Tibial nerve (tissue), 4 donors: ENCODE results near the gene PCSK6. TPM values are rescaled to one million over a fixed set of nuclear protein-coding genes. Genes with fewer than 3 reads are reported as not detected.

Experiments
- DNase-seq, 2 donors: peaks; one replicate each; pipeline ENCODE4 v3.0.0-alpha.2; 2019; ENCODE audit warnings: low spot score in 2 of 2
- H3K27ac ChIP-seq, 4 donors: fragments of 200-600 bp; sonication (generic) in 3 of 4; one replicate each; pipeline ENCODE4 v1.5.1; 2017 to 2019; ENCODE audit warnings: mild to moderate bottlenecking in 1 of 4
- H3K27me3 ChIP-seq, 2 donors: fragments of 200-600 bp; sonication (generic) in 1 of 2; one replicate each; pipeline versions ENCODE4 v1.5.1 to v1.6.0; 2017 to 2019
- H3K36me3 ChIP-seq, 3 donors: fragments of 200-600 bp; sonication (generic); one replicate each; pipeline ENCODE4 v1.5.1; 2018 to 2019
- H3K4me1 ChIP-seq, 4 donors: fragments of 200-600 bp; sonication (generic) in 3 of 4; one replicate each; pipeline ENCODE4 v1.5.1; 2017 to 2019
- H3K4me3 ChIP-seq, 4 donors: fragments of 200-600 bp; sonication (generic) in 3 of 4; one replicate each; pipeline ENCODE4 v1.5.1; 2017 to 2019; ENCODE audit warnings: mild to moderate bottlenecking in 1 of 4, moderate library complexity in 1 of 4
- H3K9me3 ChIP-seq, 4 donors: fragments of 200-600 bp; sonication (generic) in 3 of 4; one replicate each; pipeline ENCODE4 v1.5.1; 2017 to 2019
- CTCF ChIP-seq, 5 experiments: fragments of 200-600 bp in 3 of 5; fragments of 450-650 bp in 2 of 5; sonication (generic) in 3 of 5; IDR thresholded peaks; one replicate each; pipeline ENCODE4 v1.5.1; 2016 to 2019; ENCODE audit warnings: antibody characterized with exemption in 5 of 5, mild to moderate bottlenecking in 3 of 5, moderate library complexity in 2 of 5
- EP300 ChIP-seq, 2 donors: sonication (generic); formaldehyde crosslinking; IDR thresholded peaks; one replicate each; pipeline ENCODE4 v1.6.1; 2017; ENCODE audit warnings: antibody characterized with exemption in 2 of 2, mild to moderate bottlenecking in 1 of 2
- POLR2A ChIP-seq, 2 donors: fragments of 450-650 bp; IDR thresholded peaks; one replicate each; pipeline ENCODE4 v1.6.1; 2017; ENCODE audit warnings: antibody characterized with exemption in 2 of 2, mild to moderate bottlenecking in 2 of 2, moderate library complexity in 2 of 2
- WGBS, 2 donors: methylation state at CpG; one replicate each; pipeline ENCODE4 v1.1.5; 2018; 5-methylcytosine and 5-hydroxymethylcytosine counted together
- total RNA-seq, 4 donors: library from RNA; depleted of rRNA; stranded (reverse); fragments of >200 nt; gene quantifications; one replicate each; pipeline ENCODE4 v1.1.0, GENCODE V29; 2016

Gene PCSK6
- total RNA-seq, 4 donors from 2014 or later: 8.5 to 27.0 (median 13.2) TPM

- Histone ChIP-seq H3K4me1 (peaks cover 0 to 22% (median 15%) of the 10 kb centered on the region in 4 donors), H3K4me3 (peak overlapping the region; percentile 66 to 97 (median 88)), H3K9me3 (no peaks in the 10 kb centered on the region), H3K36me3 (peaks cover 6 to 57% (median 23%) of the 10 kb centered on the region in 3 donors), H3K27ac (peak overlapping the region; percentile 68 to 92 (median 91)), H3K27me3 (no peaks in the 10 kb centered on the region)
- WGBS, 2 donors: 16% methylated on average over 14 of the region's 14 CpGs
- peak in 3 of 5 experiments; percentile 15 to 28 (median 24) for TF ChIP-seq CTCF (IDR thresholded peaks at IDR 0.05)
- no peak for TF ChIP-seq POLR2A (IDR thresholded peaks at IDR 0.05)
- TF ChIP-seq EP300 (IDR thresholded peaks at IDR 0.05): no peak
- no peak for DNase-seq
Observed at GRCh38 chr15:101276501-101277037, 212.9 kb downstream of the PCSK6 start.

DNA sequence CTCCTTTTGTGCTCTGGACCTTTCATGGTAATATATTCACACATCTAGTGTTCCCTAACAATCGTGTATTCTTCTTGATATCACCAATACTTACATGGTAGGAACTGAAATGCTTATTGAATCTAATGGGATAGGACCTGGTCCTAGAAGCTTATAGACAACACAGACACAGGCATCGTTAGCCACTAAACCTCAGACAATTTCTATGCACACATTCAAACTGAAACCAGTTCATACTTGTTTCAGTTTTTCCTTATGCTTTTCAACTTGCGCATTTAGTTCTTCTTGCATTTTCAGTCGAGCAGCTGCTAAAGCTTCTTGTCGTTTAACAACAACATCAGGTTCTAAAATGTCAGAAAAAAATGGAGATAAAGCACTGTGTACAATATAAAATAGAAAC, 214.5 kb downstream of the PCSK6 start:
- Histone ChIP-seq H3K4me3 (no peak overlapping the region), H3K36me3 (peaks cover 6 to 57% (median 28%) of the 10 kb centered on the region in 3 donors), H3K27ac (peak overlapping the region in 1 of 4 donors; percentile 92), H3K4me1 (peaks cover 0 to 22% (median 15%) of the 10 kb centered on the region in 4 donors), H3K9me3 (no peaks in the 10 kb centered on the region), H3K27me3 (no peaks in the 10 kb centered on the region)
- no peak for TF ChIP-seq POLR2A (IDR thresholded peaks at IDR 0.05)
- no peak for TF ChIP-seq EP300 (IDR thresholded peaks at IDR 0.05)
- TF ChIP-seq CTCF (IDR thresholded peaks at IDR 0.05): no peak
- DNase-seq: no peak
- WGBS, 2 donors: 84 to 87% methylated on average over 5 of the region's 5 CpGs

GRCh38 chr15:101273534-101273933, 216.0 kb downstream of the PCSK6 start:
- H3K4me1 ChIP-seq: peaks cover 0 to 22% (median 15%) of the 10 kb centered on the region in 4 donors
- DNase-seq: no peak
- WGBS, 2 donors: 76 to 80% methylated on average over 5 of the region's 5 CpGs

DNA sequence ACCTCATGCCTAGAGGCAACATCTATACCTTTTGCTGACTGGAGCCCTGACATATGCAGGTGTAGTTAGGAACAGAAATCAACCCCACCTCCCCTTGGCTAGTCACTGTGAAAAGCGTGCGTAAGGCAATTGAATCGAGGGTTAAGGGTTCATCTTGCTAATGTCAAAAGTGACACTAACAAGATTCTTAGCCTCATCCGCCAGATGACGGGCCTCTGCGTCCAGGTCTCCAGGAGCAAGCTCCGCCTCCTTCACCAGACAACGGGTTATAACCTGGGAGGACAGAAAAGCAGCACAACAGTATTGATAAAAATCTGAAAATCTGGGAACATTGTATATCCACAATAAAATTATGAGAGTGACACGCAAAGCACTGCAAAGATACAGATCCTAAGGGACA, 216.9 kb downstream of the PCSK6 start:
- no peaks in the 10 kb centered on the region for H3K27me3 ChIP-seq
- peaks cover 0 to 21% (median 12%) of the 10 kb centered on the region in 4 donors for H3K4me1 ChIP-seq
- no peak overlapping the region for H3K27ac ChIP-seq
- DNase-seq: no peak
- no peak for TF ChIP-seq CTCF (IDR thresholded peaks at IDR 0.05)
- no peak for TF ChIP-seq POLR2A (IDR thresholded peaks at IDR 0.05)
- no peak for TF ChIP-seq EP300 (IDR thresholded peaks at IDR 0.05)
- 86 to 87% methylated on average over 9 of the region's 9 CpGs for WGBS, 2 donors
- H3K9me3 ChIP-seq: no peaks in the 10 kb centered on the region
- no peak overlapping the region for H3K4me3 ChIP-seq
- H3K36me3 ChIP-seq: peaks cover 6 to 65% (median 28%) of the 10 kb centered on the region in 3 donors

More at GRCh38 chr15:101273534-101273933, 216.0 kb downstream of the PCSK6 start:
- Histone ChIP-seq H3K9me3 (no peaks in the 10 kb centered on the region), H3K27ac (no peak overlapping the region), H3K4me3 (no peak overlapping the region), H3K36me3 (peaks cover 6 to 65% (median 28%) of the 10 kb centered on the region in 3 donors), H3K27me3 (no peaks in the 10 kb centered on the region)
- TF ChIP-seq CTCF (IDR thresholded peaks at IDR 0.05): no peak
- TF ChIP-seq POLR2A (IDR thresholded peaks at IDR 0.05): no peak
- TF ChIP-seq EP300 (IDR thresholded peaks at IDR 0.05): no peak

DNA sequence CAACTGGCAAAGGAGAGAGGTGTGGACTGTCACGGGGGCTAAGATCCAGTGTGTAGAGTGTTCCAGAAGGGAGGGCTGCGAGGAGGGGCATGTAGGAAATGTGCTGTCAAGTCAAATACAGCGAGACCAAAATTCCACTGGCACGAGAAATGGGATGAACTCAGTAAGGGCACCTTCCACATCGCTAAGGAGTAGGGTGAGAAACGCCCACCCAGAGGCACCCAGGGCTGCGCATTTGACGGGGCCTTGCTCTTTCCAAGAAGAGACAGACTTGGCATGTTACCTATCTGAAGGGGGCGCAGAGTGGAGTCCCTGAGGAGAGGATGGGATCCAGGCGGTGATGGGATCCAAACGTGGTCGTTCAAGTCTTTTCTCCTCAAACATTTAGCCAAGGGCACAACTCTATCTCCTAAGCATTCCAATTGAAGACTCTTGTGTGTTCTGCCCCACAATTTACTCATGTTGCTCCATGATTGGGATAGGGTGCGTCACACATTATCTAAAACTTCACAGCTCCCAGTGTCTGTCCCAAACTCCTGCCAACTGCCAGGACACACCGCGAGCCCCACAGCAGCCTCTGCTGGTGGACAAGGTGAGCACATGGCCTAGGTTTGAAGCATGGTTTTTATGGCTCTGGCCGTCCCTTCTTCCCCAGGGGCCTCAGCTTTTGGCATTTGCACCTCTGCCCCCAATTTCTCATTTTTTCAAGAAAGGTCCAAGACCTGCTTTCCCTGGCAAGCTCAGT, 219.9 kb downstream of the PCSK6 start:
- Histone ChIP-seq H3K27me3 (no peaks in the 10 kb centered on the region), H3K27ac (no peak overlapping the region), H3K4me1 (peaks cover 0 to 28% (median 6%) of the 10 kb centered on the region in 4 donors), H3K4me3 (no peak overlapping the region), H3K9me3 (no peaks in the 10 kb centered on the region), H3K36me3 (peaks cover 6 to 59% (median 28%) of the 10 kb centered on the region in 3 donors)
- DNase-seq: no peak
- 78 to 81% methylated on average over 16 of the region's 16 CpGs for WGBS, 2 donors
- no peak for TF ChIP-seq POLR2A (IDR thresholded peaks at IDR 0.05)
- no peak for TF ChIP-seq CTCF (IDR thresholded peaks at IDR 0.05)
- no peak for TF ChIP-seq EP300 (IDR thresholded peaks at IDR 0.05)
